PFSK-1 (cell line): Measurements from ENCODE around the gene DIAPH3.

Source experiments
- POLR2AphosphoS5 ChIP-seq: IDR thresholded peaks from 2 replicates; pipeline ENCODE4 v1.6.1; 2012; ENCODE audit warnings: low read depth, mild to moderate bottlenecking, control low read depth, low read length, moderate library complexity
- SIN3A ChIP-seq: IDR thresholded peaks from 2 replicates; pipeline ENCODE4 v1.6.1; 2012; ENCODE audit warnings: mild to moderate bottlenecking, low read length, moderate library complexity, borderline replicate concordance; ENCODE audit not compliant: insufficient read depth
- TAF1 ChIP-seq: IDR thresholded peaks from 2 replicates; pipeline ENCODE4 v1.6.1; 2012; ENCODE audit warnings: low read length, control low read depth, borderline replicate concordance; ENCODE audit not compliant: insufficient read depth
- TF ChIP-seq, protein P1 (sequence below), 2 experiments: IDR thresholded peaks; 2 replicates each; pipeline versions ENCODE4 v1.6.1 to v1.8.0; 2011 to 2012; ENCODE audit warnings: low read depth in 2 of 2, low read length in 2 of 2, control low read depth in 1 of 2, inconsistent platforms in 1 of 2, mild to moderate bottlenecking in 1 of 2, moderate library complexity in 1 of 2; ENCODE audit not compliant: insufficient read depth in 1 of 2

DNA sequence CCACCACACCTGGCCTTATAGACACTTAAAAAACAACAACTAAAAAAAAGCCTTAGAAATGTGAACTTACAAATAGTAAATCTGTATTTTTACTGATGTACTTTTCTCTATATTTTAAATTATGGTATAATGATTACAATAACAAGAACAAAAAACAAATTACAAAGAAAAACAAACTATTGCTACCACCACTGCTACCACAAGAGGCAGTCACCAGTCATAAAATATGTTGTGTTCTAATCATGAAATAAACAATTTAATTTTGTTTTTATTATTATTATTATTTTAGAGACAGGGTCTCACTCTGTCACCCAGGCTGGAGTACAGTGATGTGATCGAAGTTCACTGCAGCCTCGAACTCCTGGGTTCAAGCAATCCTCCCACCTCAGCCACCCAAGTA is 72.2 kb downstream of the DIAPH3 start:
- no peak for TF ChIP-seq POLR2AphosphoS5
- TF ChIP-seq SIN3A = no peak
- TF ChIP-seq TAF1 = no peak
- TF ChIP-seq, protein P1, sequence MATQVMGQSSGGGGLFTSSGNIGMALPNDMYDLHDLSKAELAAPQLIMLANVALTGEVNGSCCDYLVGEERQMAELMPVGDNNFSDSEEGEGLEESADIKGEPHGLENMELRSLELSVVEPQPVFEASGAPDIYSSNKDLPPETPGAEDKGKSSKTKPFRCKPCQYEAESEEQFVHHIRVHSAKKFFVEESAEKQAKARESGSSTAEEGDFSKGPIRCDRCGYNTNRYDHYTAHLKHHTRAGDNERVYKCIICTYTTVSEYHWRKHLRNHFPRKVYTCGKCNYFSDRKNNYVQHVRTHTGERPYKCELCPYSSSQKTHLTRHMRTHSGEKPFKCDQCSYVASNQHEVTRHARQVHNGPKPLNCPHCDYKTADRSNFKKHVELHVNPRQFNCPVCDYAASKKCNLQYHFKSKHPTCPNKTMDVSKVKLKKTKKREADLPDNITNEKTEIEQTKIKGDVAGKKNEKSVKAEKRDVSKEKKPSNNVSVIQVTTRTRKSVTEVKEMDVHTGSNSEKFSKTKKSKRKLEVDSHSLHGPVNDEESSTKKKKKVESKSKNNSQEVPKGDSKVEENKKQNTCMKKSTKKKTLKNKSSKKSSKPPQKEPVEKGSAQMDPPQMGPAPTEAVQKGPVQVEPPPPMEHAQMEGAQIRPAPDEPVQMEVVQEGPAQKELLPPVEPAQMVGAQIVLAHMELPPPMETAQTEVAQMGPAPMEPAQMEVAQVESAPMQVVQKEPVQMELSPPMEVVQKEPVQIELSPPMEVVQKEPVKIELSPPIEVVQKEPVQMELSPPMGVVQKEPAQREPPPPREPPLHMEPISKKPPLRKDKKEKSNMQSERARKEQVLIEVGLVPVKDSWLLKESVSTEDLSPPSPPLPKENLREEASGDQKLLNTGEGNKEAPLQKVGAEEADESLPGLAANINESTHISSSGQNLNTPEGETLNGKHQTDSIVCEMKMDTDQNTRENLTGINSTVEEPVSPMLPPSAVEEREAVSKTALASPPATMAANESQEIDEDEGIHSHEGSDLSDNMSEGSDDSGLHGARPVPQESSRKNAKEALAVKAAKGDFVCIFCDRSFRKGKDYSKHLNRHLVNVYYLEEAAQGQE (IDR thresholded peaks at IDR 0.05; ENCODE audit: insufficient read depth in 1 of 2, low read depth in 2 of 2, low read length in 2 of 2) = no peak
